Esophagus squamous epithelium (tissue), 4 donors: ENCODE measurements around the gene SOX6.

ENCODE experiments used
- CTCF ChIP-seq, 6 experiments: fragments of 450-650 bp in 4 of 6; fragments of 200-600 bp in 2 of 6; sonication (generic) in 2 of 6; IDR thresholded peaks; one replicate each; pipeline ENCODE4 v1.5.1; 2016 to 2019; ENCODE audit warnings: antibody characterized with exemption in 6 of 6, mild to moderate bottlenecking in 4 of 6, moderate library complexity in 4 of 6
- POLR2A ChIP-seq, 4 donors: fragments of 450-650 bp; IDR thresholded peaks; one replicate each; pipeline ENCODE4 v1.6.1; 2017; ENCODE audit warnings: antibody characterized with exemption in 4 of 4, mild to moderate bottlenecking in 4 of 4, moderate library complexity in 3 of 4

GRCh38 chr11:16013649-16014275 is 342.6 kb downstream of the SOX6 start:
- TF ChIP-seq CTCF (IDR thresholded peaks at IDR 0.05) = no peak
- TF ChIP-seq POLR2A (IDR thresholded peaks at IDR 0.05) = no peak
